Heart left ventricle (tissue), 16 donors: Measurements from ENCODE around the gene SMIM44. TPM values are rescaled to one million over a fixed set of nuclear protein-coding genes. Genes with fewer than 3 reads are reported as not detected.
"Not testable (repeated sequence)": the region's sequence is repeated elsewhere in the genome, so short reads cannot be mapped to it uniquely, and the experiment has no call there.

Experiments used
- ATAC-seq, 4 donors: fragments of 200-7000 bp; cut with Tn5 transposase; one replicate each; pipeline ENCODE4 v1.9.1; 2020 to 2022; ENCODE audit warnings: moderate library complexity in 4 of 4, mild to moderate bottlenecking in 3 of 4, moderate number of reproducible peaks in 1 of 4
- DNase-seq, 5 donors: peaks; one replicate each; pipeline ENCODE4 v3.0.0-alpha.2; 2020
- H3K27ac ChIP-seq, 12 donors: fragments of 200-600 bp; sonication (generic) in 4 of 12; one replicate each; pipeline versions ENCODE4 v1.5.0 to v1.8.0; 2016 to 2022; ENCODE audit warnings: mild to moderate bottlenecking in 2 of 12
- H3K27me3 ChIP-seq, 9 donors: fragments of 200-600 bp; sonication (generic) in 2 of 9; one replicate each; pipeline versions ENCODE4 v1.5.1 to v1.8.0; 2016 to 2022; ENCODE audit warnings: mild to moderate bottlenecking in 3 of 9
- H3K36me3 ChIP-seq, 9 donors: fragments of 200-600 bp; sonication (generic) in 2 of 9; one replicate each; pipeline versions ENCODE4 v1.5.0 to v1.8.0; 2018 to 2022; ENCODE audit warnings: mild to moderate bottlenecking in 2 of 9
- H3K4me1 ChIP-seq, 12 donors: fragments of 200-600 bp; sonication (generic) in 4 of 12; one replicate each; pipeline versions ENCODE4 v1.5.0 to v1.8.0; 2016 to 2022; ENCODE audit warnings: mild to moderate bottlenecking in 3 of 12
- H3K4me3 ChIP-seq, 12 donors: fragments of 200-600 bp; sonication (generic) in 4 of 12; one replicate each; pipeline versions ENCODE4 v1.5.0 to v1.8.0; 2017 to 2022; ENCODE audit warnings: mild to moderate bottlenecking in 9 of 12, moderate library complexity in 4 of 12
- H3K9me3 ChIP-seq, 12 donors: fragments of 200-600 bp; sonication (generic) in 4 of 12; one replicate each; pipeline versions ENCODE4 v1.5.0 to v1.8.0; 2016 to 2022; ENCODE audit warnings: mild to moderate bottlenecking in 1 of 12
- CTCF ChIP-seq, 12 donors: fragments of 200-600 bp; sonication (generic) in 4 of 12; IDR thresholded peaks; one replicate each; pipeline versions ENCODE4 v1.5.0 to v1.8.0; 2018 to 2022; ENCODE audit warnings: antibody characterized with exemption in 12 of 12, mild to moderate bottlenecking in 5 of 12
- POLR2A ChIP-seq, 2 donors: fragments of 450-650 bp; IDR thresholded peaks; one replicate each; pipeline ENCODE4 v1.6.1; 2017; ENCODE audit warnings: antibody characterized with exemption in 2 of 2, mild to moderate bottlenecking in 2 of 2, moderate library complexity in 2 of 2
- WGBS, 4 donors: extraction: QIAGEN DNeasy Blood & Tissue Kit in 2 of 4; methylation state at CpG; one replicate each; pipeline versions ENCODE4 v1.1.5 to v1.1.7; 2013 to 2018; 5-methylcytosine and 5-hydroxymethylcytosine counted together
- intact Hi-C, 10 donors: fragments of 100-400 bp; cut with DNase I; formaldehyde crosslinking; loops; one replicate each; pipeline versions ENCODE4 v1.11.1 to v1.14.2; 2022
- polyA plus RNA-seq, 2 donors: library from polyadenylated mRNA; stranded (reverse); fragments of 200-250 nt; gene quantifications; one replicate each; pipeline ENCODE4 v1.2.3, GENCODE V29; 2013
- total RNA-seq, 9 donors: library from RNA; depleted of rRNA in 2 of 9; stranded (reverse); fragments of >200 nt in 2 of 9; fragmentation: NEBNext Ultra II Directional in 3 of 9; extraction: Animal tissue kit (Norgen Biotek cat#: 25700) in 3 of 9; gene quantifications; one replicate each; pipeline versions ENCODE4 v1.1.0 to v1.2.4, GENCODE V29; 2016 to 2023
- donor health status: ischemic (EF 13 %, LVEDD 7.1; RV severe dilation, severe dysfunction).
- donor health status: healthy with polysubstance abuse.
- donor health status: DM: no; HTN: yes; CAD: no.
- donor health status: DM: no; HTN: no; CAD: no.
- donor health status: ischemic (EF 25% LVEDD 6.9; RV normal size, moderate dysfunction).
- donor health status: ischemic (EF 25% LVEDD 5.7; RV mildly dilated, moderate dysfunction).
- donor health status: healthy.
- donor health status: DM: yes; HTN: yes; CAD: no.
- donor health status: ischemic (EF 35%, LVEDD 5.7; RV mildly dilated, moderate dysfunction).
- donor health status: nonischemic (EF 11% LVEDD 7.7; RV severe dilation, severe dysfunction).
- donor health status: DM: yes; HTN: yes; CAD: no.
- donor health status: PGD.
- donor health status: ischemic (EF 29% LVEDD 5.4; RV normal size, mild dysfunction).
- donor health status: nonischemic (EF 23%, LVEDD 6.1; RV moderate dilation, normal function).

The SMIM44 gene
- total and polyA plus RNA-seq, 11 donors = not detected

- Histone ChIP-seq H3K27ac (no peak overlapping the region), H3K36me3 (peaks cover 0 to 78% (median 75%) of the 10 kb centered on the region in 9 donors), H3K4me1 (no peaks in the 10 kb centered on the region), H3K27me3 (no peaks in the 10 kb centered on the region), H3K4me3 (no peak overlapping the region), H3K9me3 (no peaks in the 10 kb centered on the region)
- TF ChIP-seq POLR2A (IDR thresholded peaks at IDR 0.05) = no peak
- no peak for TF ChIP-seq CTCF (IDR thresholded peaks at IDR 0.05)
- WGBS, 4 donors = 94 to 99% (median 96%) methylated on average over 12 of the region's 12 CpGs
- ATAC-seq (no peak), DNase-seq (no peak)
- intact Hi-C loops = no loop called here
These were observed 47.1 kb upstream of the SMIM44 start for GRCh38 chr19:3530389-3530788.

DNA sequence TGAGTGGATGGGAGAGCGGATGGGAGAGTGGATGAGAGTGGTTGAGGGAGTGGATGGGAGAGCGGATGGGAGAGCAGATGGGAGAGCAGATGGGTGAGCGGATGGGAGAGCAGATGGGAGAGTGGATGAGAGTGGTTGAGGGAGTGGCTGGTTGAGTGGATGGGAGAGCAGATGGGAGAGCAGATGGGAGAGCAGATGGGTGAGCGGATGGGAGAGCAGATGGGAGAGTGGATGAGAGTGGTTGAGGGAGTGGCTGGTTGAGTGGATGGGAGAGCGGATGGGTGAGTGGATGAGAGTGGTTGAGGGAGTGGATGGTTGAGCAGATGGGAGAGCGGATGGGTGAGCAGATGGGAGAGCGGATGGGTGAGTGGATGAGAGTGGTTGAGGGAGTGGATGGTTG, 46.1 kb upstream of the SMIM44 start:
- peaks cover 0 to 76% (median 68%) of the 10 kb centered on the region in 9 donors for H3K36me3 ChIP-seq
- intact Hi-C loops, H3K27me3 ChIP-seq, ATAC-seq, H3K9me3 ChIP-seq, H3K4me3 ChIP-seq, H3K4me1 ChIP-seq, H3K27ac ChIP-seq, DNase-seq: not testable (repeated sequence)
- WGBS, 4 donors = 93 to 99% (median 97%) methylated on average over 7 of the region's 7 CpGs

DNA sequence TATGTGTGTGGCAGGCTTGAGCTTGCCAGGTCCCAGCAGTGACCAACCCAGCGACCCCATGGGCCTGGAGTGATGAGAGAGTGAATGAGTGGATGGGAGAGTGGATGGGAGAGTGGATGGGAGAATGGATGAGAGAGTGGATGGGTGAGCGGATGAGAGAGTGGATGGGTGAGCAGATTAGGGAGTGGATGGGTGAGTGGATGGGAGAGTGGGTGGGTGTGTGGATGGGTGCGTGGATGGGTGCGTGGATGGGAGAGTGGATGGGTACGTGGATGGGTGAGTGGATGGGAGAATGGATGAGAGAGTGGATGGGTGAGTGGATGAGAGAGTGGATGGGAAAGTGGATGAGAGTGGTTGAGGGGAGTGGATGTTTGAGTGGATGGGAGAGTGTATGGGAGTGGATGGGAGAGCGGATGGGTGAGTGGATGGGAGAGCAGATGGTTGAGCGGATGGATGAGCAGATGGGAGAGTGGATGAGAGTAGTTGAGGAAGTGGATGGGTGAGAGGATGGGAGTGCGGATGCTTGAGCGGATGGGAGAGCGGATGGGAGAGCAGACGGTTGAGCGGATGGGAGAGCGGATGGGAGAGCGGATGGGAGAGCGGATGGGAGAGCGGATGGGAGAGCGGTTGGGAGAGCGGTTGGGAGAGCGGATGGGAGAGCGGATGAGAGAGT, 45.4 kb upstream of the SMIM44 start:
- ATAC-seq (no peak), DNase-seq (no peak)
- intact Hi-C loops = no loop called here
- Histone ChIP-seq H3K4me3 (no peak overlapping the region), H3K9me3 (no peaks in the 10 kb centered on the region), H3K36me3 (peaks cover 0 to 77% (median 68%) of the 10 kb centered on the region in 9 donors), H3K27ac (no peak overlapping the region), H3K4me1 (no peaks in the 10 kb centered on the region), H3K27me3 (no peaks in the 10 kb centered on the region)
- TF ChIP-seq POLR2A (IDR thresholded peaks at IDR 0.05) (no peak), CTCF (IDR thresholded peaks at IDR 0.05) (no peak)
- 90 to 99% (median 95%) methylated on average over 20 of the region's 20 CpGs for WGBS, 4 donors

GRCh38 chr19:3528080-3528479, 44.8 kb upstream of the SMIM44 start:
- TF ChIP-seq CTCF (IDR thresholded peaks at IDR 0.05) (no peak), POLR2A (IDR thresholded peaks at IDR 0.05) (no peak)
- Histone ChIP-seq H3K36me3 (peaks cover 0 to 77% (median 68%) of the 10 kb centered on the region in 9 donors), H3K27ac (no peak overlapping the region), H3K4me1 (no peaks in the 10 kb centered on the region), H3K27me3 (no peaks in the 10 kb centered on the region), H3K9me3 (no peaks in the 10 kb centered on the region), H3K4me3 (no peak overlapping the region)
- intact Hi-C loops = no loop called here
- ATAC-seq (no peak), DNase-seq (no peak)
- WGBS, 4 donors = 91 to 97% (median 97%) methylated on average over 13 to 14 of the region's 14 CpGs
